HEK293 (cell line): Measurements from ENCODE around the gene MAML1.

ENCODE experiments used
- CTCF ChIA-PET: fragments of 350-600 bp; formaldehyde crosslinking; extraction: SDS; loops from one replicate; lab custom pipeline; 2021; ENCODE audit warnings: antibody characterized with exemption; lab: Yijun Ruan, JAX
- POLR2A ChIA-PET: fragments of 300-600 bp; formaldehyde crosslinking; extraction: SDS; loops from one replicate; lab custom pipeline; 2020; ENCODE audit warnings: antibody characterized with exemption, inconsistent platforms; lab: Yijun Ruan, JAX
- H3K27ac ChIP-seq: fragments of 200-500 bp; sonication (Bioruptor generic); 2 replicates; pipeline ENCODE4 v1.5.1; 2014; ENCODE audit warnings: low read depth, low read length, control low read depth, inconsistent platforms; ENCODE audit errors: extremely low read depth
- H3K36me3 ChIP-seq, 2 experiments: fragments of 200-500 bp in 1 of 2; sonication (Bioruptor generic) in 1 of 2; 1 replicate in 1 of 2; 2 replicates in 1 of 2; pipeline ENCODE4 v1.5.1; 2014 to 2017; ENCODE audit warnings: inconsistent platforms in 2 of 2, low read length in 2 of 2; ENCODE audit not compliant: control insufficient read depth in 2 of 2, insufficient read depth in 1 of 2
- H3K4me1 ChIP-seq: fragments of 200-500 bp; sonication (Bioruptor generic); 2 replicates; pipeline ENCODE4 v1.5.1; 2014; ENCODE audit warnings: mild to moderate bottlenecking, low read length, inconsistent platforms; ENCODE audit not compliant: control insufficient read depth, insufficient read depth
- H3K4me3 ChIP-seq: 2 replicates; pipeline ENCODE4 v1.5.1; 2011; ENCODE audit warnings: low read depth, mild to moderate bottlenecking, control low read depth, low read length, moderate library complexity
- H3K9me3 ChIP-seq: fragments of 200-500 bp; sonication (Bioruptor generic); 2 replicates; pipeline ENCODE4 v1.5.1; 2014; ENCODE audit warnings: low read depth, low read length, inconsistent platforms; ENCODE audit not compliant: control insufficient read depth, insufficient read depth
- FEZF1 ChIP-seq: fragments of 450-650 bp; formaldehyde crosslinking; IDR thresholded peaks from 2 replicates; pipeline ENCODE4 v1.5.1; 2016; ENCODE audit warnings: missing biosample characterization, missing genetic modification characterization
- GLIS1 ChIP-seq: fragments of 450-650 bp; formaldehyde crosslinking; IDR thresholded peaks from 2 replicates; pipeline ENCODE4 v1.5.1; 2016; ENCODE audit warnings: missing biosample characterization, missing genetic modification characterization
- KLF9 ChIP-seq: fragments of 450-650 bp; formaldehyde crosslinking; IDR thresholded peaks from 2 replicates; pipeline ENCODE4 v1.5.1; 2016; ENCODE audit warnings: missing biosample characterization, missing genetic modification characterization, low read depth
- MEIS1 ChIP-seq: sonication (generic); formaldehyde crosslinking; IDR thresholded peaks from 2 replicates; pipeline ENCODE4 v1.8.1; 2022; ENCODE audit warnings: missing genetic modification reagents, mild to moderate bottlenecking, borderline replicate concordance
- SCRT2 ChIP-seq: fragments of 450-650 bp; formaldehyde crosslinking; IDR thresholded peaks from 2 replicates; pipeline ENCODE4 v1.5.1; 2016; ENCODE audit warnings: missing biosample characterization, missing genetic modification characterization
- SP2 ChIP-seq: fragments of 450-650 bp; formaldehyde crosslinking; IDR thresholded peaks from 2 replicates; pipeline ENCODE4 v1.5.1; 2016; ENCODE audit warnings: missing biosample characterization, missing genetic modification characterization
- YY1 ChIP-seq: fragments of 450-650 bp; formaldehyde crosslinking; IDR thresholded peaks from 2 replicates; pipeline ENCODE4 v1.5.1; 2018; ENCODE audit warnings: missing biosample characterization, missing genetic modification characterization
- YY2 ChIP-seq: fragments of 450-650 bp; formaldehyde crosslinking; IDR thresholded peaks from 2 replicates; pipeline ENCODE4 v1.5.1; 2016; ENCODE audit warnings: missing biosample characterization, missing genetic modification characterization
- ZEB2 ChIP-seq: fragments of 450-650 bp; formaldehyde crosslinking; IDR thresholded peaks from 2 replicates; pipeline ENCODE4 v1.5.1; 2016; ENCODE audit warnings: missing biosample characterization, missing genetic modification characterization
- ZIC2 ChIP-seq: fragments of 450-650 bp; formaldehyde crosslinking; IDR thresholded peaks from 2 replicates; pipeline ENCODE4 v1.5.1; 2016; ENCODE audit warnings: missing biosample characterization, missing genetic modification characterization
- ZNF10 ChIP-seq: fragments of 450-650 bp; formaldehyde crosslinking; IDR thresholded peaks from 2 replicates; pipeline ENCODE4 v1.5.1; 2017; ENCODE audit warnings: missing biosample characterization, missing genetic modification characterization
- ZNF112 ChIP-seq: fragments of 450-650 bp; formaldehyde crosslinking; IDR thresholded peaks from 2 replicates; pipeline ENCODE4 v1.5.0; 2017; ENCODE audit warnings: missing biosample characterization, missing genetic modification characterization
- ZNF140 ChIP-seq: fragments of 450-650 bp; formaldehyde crosslinking; IDR thresholded peaks from 2 replicates; pipeline ENCODE4 v1.5.1; 2016; ENCODE audit warnings: missing biosample characterization, missing genetic modification characterization
- ZNF155 ChIP-seq: fragments of 450-650 bp; formaldehyde crosslinking; IDR thresholded peaks from 2 replicates; pipeline ENCODE4 v1.5.1; 2016; ENCODE audit warnings: missing biosample characterization, missing genetic modification characterization
- ZNF266 ChIP-seq: fragments of 450-650 bp; formaldehyde crosslinking; IDR thresholded peaks from 2 replicates; pipeline ENCODE4 v1.5.1; 2016; ENCODE audit warnings: missing biosample characterization, missing genetic modification characterization, low read depth
- ZNF341 ChIP-seq: fragments of 450-650 bp; formaldehyde crosslinking; IDR thresholded peaks from 2 replicates; pipeline ENCODE4; 2016; ENCODE audit warnings: low read depth, missing biosample characterization, missing genetic modification characterization
- ZNF529 ChIP-seq: fragments of 450-650 bp; formaldehyde crosslinking; IDR thresholded peaks from 2 replicates; pipeline ENCODE4 v1.5.1; 2017; ENCODE audit warnings: missing genetic modification characterization, missing biosample characterization; ENCODE audit not compliant: insufficient replicate concordance
- ZNF544 ChIP-seq: fragments of 450-650 bp; formaldehyde crosslinking; IDR thresholded peaks from 2 replicates; pipeline ENCODE4 v1.5.0; 2017; ENCODE audit warnings: missing biosample characterization, missing genetic modification characterization
- ZNF548 ChIP-seq: fragments of 450-650 bp; formaldehyde crosslinking; IDR thresholded peaks from 2 replicates; pipeline ENCODE4 v1.5.1; 2016; ENCODE audit warnings: missing biosample characterization, missing genetic modification characterization
- ZNF561 ChIP-seq: fragments of 450-650 bp; IDR thresholded peaks from 2 replicates; pipeline ENCODE4 v1.5.1; 2018; ENCODE audit warnings: missing biosample characterization, missing genetic modification characterization, borderline replicate concordance
- ZNF600 ChIP-seq: fragments of 450-650 bp; formaldehyde crosslinking; IDR thresholded peaks from 2 replicates; pipeline ENCODE4 v1.5.1; 2016; ENCODE audit warnings: missing biosample characterization, missing genetic modification characterization
- ZNF624 ChIP-seq: fragments of 450-650 bp; formaldehyde crosslinking; IDR thresholded peaks from 2 replicates; pipeline ENCODE4 v1.5.1; 2017; ENCODE audit warnings: missing biosample characterization, missing genetic modification characterization
- ZNF747 ChIP-seq: fragments of 450-650 bp; formaldehyde crosslinking; IDR thresholded peaks from 2 replicates; pipeline ENCODE4 v1.5.1; 2016; ENCODE audit warnings: missing biosample characterization, missing genetic modification characterization
- ZSCAN30 ChIP-seq: fragments of 450-650 bp; IDR thresholded peaks from 2 replicates; pipeline ENCODE4 v1.5.1; 2018; ENCODE audit warnings: missing biosample characterization, mild to moderate bottlenecking, missing genetic modification characterization, moderate library complexity
- TF ChIP-seq, protein P1 (sequence below): fragments of 450-650 bp; formaldehyde crosslinking; IDR thresholded peaks from 2 replicates; pipeline ENCODE4 v1.5.1; 2016; ENCODE audit warnings: missing biosample characterization, missing genetic modification characterization
- TF ChIP-seq, protein P2 (sequence below): fragments of 450-650 bp; formaldehyde crosslinking; IDR thresholded peaks from 2 replicates; pipeline ENCODE4 v1.5.1; 2016; ENCODE audit warnings: missing biosample characterization, missing genetic modification characterization
- TF ChIP-seq, protein P3 (sequence below): fragments of 450-650 bp; formaldehyde crosslinking; IDR thresholded peaks from 2 replicates; pipeline ENCODE4 v1.5.1; 2016; ENCODE audit warnings: missing biosample characterization, missing genetic modification characterization
- TF ChIP-seq, protein P4 (sequence below): fragments of 450-650 bp; formaldehyde crosslinking; IDR thresholded peaks from 2 replicates; pipeline ENCODE4 v1.5.1; 2016; ENCODE audit warnings: missing biosample characterization, missing genetic modification characterization, borderline replicate concordance
- TF ChIP-seq, protein P5 (sequence below): fragments of 450-650 bp; formaldehyde crosslinking; IDR thresholded peaks from 2 replicates; pipeline ENCODE4 v1.5.1; 2016; ENCODE audit warnings: missing biosample characterization, missing genetic modification characterization
- TF ChIP-seq, protein P6 (sequence below): fragments of 450-650 bp; formaldehyde crosslinking; IDR thresholded peaks from 2 replicates; pipeline ENCODE4 v1.5.1; 2016; ENCODE audit warnings: missing biosample characterization, missing genetic modification characterization

Gene MAML1

DNA sequence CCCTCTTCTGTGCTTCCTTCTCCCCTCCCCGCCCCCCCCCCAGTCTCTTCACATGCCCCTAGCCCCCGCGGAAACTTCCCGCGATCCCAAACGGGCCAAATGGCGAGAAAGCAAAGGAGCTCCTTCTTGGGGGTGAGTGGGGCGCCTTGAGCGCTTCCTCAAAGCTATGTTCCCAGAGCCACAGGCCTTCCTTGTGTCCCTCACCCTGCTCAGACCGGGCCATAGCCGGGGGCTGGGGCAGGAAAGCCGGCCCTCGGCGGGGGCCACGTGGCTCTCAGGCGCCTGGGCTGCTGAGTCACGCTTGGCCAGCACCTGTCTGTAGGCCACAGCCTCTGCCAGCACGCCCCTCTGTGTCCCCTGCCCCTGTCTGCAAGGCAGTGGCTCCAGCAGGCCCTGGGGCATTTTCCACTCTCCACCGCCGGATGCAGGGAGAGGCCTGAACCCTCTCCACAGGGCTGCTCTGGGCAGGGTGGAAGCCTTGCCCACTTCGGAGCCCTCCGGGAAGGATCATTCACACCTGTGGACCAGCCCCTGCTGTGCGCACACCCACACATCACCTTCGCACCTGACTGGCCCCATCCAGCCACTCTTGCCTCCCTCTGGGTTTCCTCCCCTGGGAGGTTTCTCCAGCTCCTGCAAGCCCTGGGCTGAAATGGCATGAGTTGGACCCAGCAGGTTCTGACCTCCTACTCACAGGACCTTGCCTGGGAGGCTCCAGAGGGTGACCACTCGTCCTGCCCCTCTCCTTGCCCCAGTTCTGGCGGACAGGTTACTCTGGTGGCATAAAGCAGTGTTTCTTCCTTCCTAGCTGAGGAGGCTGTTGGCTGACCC, 86.9 kb downstream of the MAML1 start (continued):
- 0 out of 2 replicates have a peak, but pooled peaks have one; percentile 4 for TF ChIP-seq ZNF341
- TF ChIP-seq ZNF529 (tag by site-specific recombination) = no peak
- TF ChIP-seq, protein P1, sequence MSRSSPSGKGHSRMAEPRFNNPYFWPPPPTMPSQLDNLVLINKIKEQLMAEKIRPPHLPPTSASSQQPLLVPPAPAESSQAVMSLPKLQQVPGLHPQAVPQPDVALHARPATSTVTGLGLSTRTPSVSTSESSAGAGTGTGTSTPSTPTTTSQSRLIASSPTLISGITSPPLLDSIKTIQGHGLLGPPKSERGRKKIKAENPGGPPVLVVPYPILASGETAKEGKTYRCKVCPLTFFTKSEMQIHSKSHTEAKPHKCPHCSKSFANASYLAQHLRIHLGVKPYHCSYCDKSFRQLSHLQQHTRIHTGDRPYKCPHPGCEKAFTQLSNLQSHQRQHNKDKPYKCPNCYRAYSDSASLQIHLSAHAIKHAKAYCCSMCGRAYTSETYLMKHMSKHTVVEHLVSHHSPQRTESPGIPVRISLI (tag by site-specific recombination) = no peak
- TF ChIP-seq ZNF112 (tag by site-specific recombination) = no peak
- no peak for TF ChIP-seq YY1 (tag by site-specific recombination)
- peak; percentile 93 for TF ChIP-seq ZIC2 (tag by site-specific recombination)
- peak; percentile 3; the same call in 1 of the 2 replicates for TF ChIP-seq SP2
- TF ChIP-seq KLF9 (tag by site-specific recombination) = peak; percentile 55
- TF ChIP-seq, protein P2, sequence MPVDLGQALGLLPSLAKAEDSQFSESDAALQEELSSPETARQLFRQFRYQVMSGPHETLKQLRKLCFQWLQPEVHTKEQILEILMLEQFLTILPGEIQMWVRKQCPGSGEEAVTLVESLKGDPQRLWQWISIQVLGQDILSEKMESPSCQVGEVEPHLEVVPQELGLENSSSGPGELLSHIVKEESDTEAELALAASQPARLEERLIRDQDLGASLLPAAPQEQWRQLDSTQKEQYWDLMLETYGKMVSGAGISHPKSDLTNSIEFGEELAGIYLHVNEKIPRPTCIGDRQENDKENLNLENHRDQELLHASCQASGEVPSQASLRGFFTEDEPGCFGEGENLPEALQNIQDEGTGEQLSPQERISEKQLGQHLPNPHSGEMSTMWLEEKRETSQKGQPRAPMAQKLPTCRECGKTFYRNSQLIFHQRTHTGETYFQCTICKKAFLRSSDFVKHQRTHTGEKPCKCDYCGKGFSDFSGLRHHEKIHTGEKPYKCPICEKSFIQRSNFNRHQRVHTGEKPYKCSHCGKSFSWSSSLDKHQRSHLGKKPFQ = peak; percentile 79
- TF ChIP-seq ZNF624 (tag by site-specific recombination) = no peak
- TF ChIP-seq SCRT2 = peak; percentile 97
- peak; percentile 95 for TF ChIP-seq ZNF600 (tag by site-specific recombination)
- TF ChIP-seq, protein P3, sequence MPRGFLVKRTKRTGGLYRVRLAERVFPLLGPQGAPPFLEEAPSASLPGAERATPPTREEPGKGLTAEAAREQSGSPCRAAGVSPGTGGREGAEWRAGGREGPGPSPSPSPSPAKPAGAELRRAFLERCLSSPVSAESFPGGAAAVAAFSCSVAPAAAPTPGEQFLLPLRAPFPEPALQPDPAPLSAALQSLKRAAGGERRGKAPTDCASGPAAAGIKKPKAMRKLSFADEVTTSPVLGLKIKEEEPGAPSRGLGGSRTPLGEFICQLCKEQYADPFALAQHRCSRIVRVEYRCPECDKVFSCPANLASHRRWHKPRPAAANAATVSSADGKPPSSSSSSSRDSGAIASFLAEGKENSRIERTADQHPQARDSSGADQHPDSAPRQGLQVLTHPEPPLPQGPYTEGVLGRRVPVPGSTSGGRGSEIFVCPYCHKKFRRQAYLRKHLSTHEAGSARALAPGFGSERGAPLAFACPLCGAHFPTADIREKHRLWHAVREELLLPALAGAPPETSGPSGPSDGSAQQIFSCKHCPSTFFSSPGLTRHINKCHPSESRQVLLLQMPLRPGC (tag by site-specific recombination) = no peak
- TF ChIP-seq ZEB2 (tag by site-specific recombination) = 0 out of 2 replicates have a peak, but pooled peaks have one; percentile 9
- TF ChIP-seq, protein P4, sequence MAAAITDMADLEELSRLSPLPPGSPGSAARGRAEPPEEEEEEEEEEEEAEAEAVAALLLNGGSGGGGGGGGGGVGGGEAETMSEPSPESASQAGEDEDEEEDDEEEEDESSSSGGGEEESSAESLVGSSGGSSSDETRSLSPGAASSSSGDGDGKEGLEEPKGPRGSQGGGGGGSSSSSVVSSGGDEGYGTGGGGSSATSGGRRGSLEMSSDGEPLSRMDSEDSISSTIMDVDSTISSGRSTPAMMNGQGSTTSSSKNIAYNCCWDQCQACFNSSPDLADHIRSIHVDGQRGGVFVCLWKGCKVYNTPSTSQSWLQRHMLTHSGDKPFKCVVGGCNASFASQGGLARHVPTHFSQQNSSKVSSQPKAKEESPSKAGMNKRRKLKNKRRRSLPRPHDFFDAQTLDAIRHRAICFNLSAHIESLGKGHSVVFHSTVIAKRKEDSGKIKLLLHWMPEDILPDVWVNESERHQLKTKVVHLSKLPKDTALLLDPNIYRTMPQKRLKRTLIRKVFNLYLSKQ (tag by site-specific recombination) = no peak
- no peak for TF ChIP-seq ZNF561 (tag by site-specific recombination)
- peak; percentile 90 for TF ChIP-seq GLIS1 (tag by site-specific recombination)
- no peak for TF ChIP-seq MEIS1
- TF ChIP-seq ZNF266 (tag by site-specific recombination) = no peak; the same call in 1 of the 2 replicates
- TF ChIP-seq ZNF140 (tag by site-specific recombination) = no peak
- TF ChIP-seq, all 188 proteins: peak for 28

DNA sequence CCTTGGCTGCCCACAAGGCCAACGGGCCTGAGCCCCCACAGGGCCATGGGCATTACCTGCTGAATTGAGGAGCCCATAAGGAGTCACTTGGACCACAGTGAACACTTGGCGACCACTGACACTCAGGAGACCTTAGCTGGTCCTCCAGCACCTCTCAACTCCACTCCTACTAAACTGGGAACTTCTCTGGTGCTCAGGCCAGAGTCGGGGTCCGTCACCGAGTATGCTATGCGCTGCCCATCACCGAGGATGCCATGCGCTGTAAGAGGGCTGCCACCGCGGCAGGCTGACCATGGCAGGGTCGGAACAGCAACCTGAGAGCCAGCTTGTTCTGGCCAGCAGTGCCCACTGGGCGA, 87.5 kb downstream of the MAML1 start:
- Histone ChIP-seq H3K36me3 (peaks cover 5 to 41% of the 10 kb centered on the region in 2 experiments; a peak in 2 of 3 replicates), H3K4me3 (peak overlapping the region; percentile 83), H3K9me3 (no peaks in the 10 kb centered on the region), H3K4me1 (peaks cover 19% of the 10 kb centered on the region), H3K27ac (peak overlapping the region; percentile 92)
- POLR2A ChIA-PET = interaction anchor here (0.6 to 1.7 kb wide), 13 partner anchors 9 to 193 kb away, joined by 3 to 28 read pairs (median 4); partner anchors contain the start of genes LTC4S, MAML1, MGAT4B and MRNIP
- CTCF ChIA-PET = no interaction called here
- TF ChIP-seq FEZF1 (tag by site-specific recombination) (no peak), ZNF548 (tag by site-specific recombination) (no peak), ZSCAN30 (tag by site-specific recombination) (no peak), ZNF747 (tag by site-specific recombination) (no peak), YY2 (no peak), ZNF155 (tag by site-specific recombination) (no peak), ZNF10 (tag by site-specific recombination) (peak; percentile 72), ZNF544 (no peak)
- TF ChIP-seq, protein P5, sequence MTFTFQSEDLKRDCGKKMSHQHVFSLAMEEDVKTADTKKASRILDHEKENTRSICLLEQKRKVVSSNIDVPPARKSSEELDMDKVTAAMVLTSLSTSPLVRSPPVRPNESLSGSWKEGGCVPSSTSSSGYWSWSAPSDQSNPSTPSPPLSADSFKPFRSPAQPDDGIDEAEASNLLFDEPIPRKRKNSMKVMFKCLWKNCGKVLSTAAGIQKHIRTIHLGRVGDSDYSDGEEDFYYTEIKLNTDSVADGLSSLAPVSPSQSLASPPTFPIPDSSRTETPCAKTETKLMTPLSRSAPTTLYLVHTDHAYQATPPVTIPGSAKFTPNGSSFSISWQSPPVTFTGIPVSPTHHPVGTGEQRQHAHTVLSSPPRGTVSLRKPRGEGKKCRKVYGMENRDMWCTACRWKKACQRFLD (tag by site-specific recombination) = no peak
- TF ChIP-seq, protein P6, sequence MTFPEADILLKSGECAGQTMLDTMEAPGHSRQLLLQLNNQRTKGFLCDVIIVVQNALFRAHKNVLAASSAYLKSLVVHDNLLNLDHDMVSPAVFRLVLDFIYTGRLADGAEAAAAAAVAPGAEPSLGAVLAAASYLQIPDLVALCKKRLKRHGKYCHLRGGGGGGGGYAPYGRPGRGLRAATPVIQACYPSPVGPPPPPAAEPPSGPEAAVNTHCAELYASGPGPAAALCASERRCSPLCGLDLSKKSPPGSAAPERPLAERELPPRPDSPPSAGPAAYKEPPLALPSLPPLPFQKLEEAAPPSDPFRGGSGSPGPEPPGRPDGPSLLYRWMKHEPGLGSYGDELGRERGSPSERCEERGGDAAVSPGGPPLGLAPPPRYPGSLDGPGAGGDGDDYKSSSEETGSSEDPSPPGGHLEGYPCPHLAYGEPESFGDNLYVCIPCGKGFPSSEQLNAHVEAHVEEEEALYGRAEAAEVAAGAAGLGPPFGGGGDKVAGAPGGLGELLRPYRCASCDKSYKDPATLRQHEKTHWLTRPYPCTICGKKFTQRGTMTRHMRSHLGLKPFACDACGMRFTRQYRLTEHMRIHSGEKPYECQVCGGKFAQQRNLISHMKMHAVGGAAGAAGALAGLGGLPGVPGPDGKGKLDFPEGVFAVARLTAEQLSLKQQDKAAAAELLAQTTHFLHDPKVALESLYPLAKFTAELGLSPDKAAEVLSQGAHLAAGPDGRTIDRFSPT = peak; percentile 88
